ENCODE results near the gene SPACA7.

- TF ChIP-seq EGR1 (IDR thresholded peaks at IDR 0.05) (no peak), REST (IDR thresholded peaks at IDR 0.05; ENCODE audit: low read depth) (no peak), MAX (IDR thresholded peaks at IDR 0.05) (no peak)
These were observed 32.6 kb upstream of the SPACA7 start for GRCh38 chr13:112343591-112343990.
